Cardiac fibroblast (primary cell): ENCODE measurements around the gene RFX3.

Source experiments
- DNase-seq, 2 donors: peaks; one replicate each; pipeline versions ENCODE4 v3.0.0 to v3.0.0-alpha.2; 2010; ENCODE audit warnings: low read depth in 2 of 2
- H3K4me3 ChIP-seq, 2 donors: replicated peaks in 1 of 2; 1 replicate in 1 of 2; 2 replicates in 1 of 2; pipeline ENCODE4 v1.5.1; 2011; ENCODE audit warnings: low read depth in 2 of 2, low read length in 2 of 2, mild to moderate bottlenecking in 2 of 2, moderate library complexity in 1 of 2
- TF ChIP-seq, protein P1 (sequence below): IDR thresholded peaks from one replicate; pipeline ENCODE4 v1.5.1; 2011; ENCODE audit warnings: low read depth, mild to moderate bottlenecking, low read length, inconsistent platforms

RFX3 gene

DNA sequence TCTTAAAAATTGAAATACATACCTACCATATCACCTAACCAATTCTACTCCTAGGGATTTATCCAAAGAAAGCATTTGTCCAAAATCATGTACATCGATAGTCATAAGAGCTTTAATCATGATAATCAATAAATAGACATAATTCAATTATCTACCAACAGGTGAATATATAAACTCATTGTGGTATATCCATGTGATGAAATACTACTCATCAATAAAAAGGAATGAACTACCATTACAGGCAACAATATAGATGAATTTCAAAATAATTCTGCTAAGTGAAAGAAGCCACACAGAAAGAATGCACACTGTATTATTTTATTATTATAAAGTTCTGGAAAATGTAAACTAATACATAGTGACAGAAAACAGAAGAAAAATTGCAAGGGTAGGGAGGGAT, 81.8 kb downstream of the RFX3 start:
- DNase-seq = no peak
- TF ChIP-seq, protein P1, sequence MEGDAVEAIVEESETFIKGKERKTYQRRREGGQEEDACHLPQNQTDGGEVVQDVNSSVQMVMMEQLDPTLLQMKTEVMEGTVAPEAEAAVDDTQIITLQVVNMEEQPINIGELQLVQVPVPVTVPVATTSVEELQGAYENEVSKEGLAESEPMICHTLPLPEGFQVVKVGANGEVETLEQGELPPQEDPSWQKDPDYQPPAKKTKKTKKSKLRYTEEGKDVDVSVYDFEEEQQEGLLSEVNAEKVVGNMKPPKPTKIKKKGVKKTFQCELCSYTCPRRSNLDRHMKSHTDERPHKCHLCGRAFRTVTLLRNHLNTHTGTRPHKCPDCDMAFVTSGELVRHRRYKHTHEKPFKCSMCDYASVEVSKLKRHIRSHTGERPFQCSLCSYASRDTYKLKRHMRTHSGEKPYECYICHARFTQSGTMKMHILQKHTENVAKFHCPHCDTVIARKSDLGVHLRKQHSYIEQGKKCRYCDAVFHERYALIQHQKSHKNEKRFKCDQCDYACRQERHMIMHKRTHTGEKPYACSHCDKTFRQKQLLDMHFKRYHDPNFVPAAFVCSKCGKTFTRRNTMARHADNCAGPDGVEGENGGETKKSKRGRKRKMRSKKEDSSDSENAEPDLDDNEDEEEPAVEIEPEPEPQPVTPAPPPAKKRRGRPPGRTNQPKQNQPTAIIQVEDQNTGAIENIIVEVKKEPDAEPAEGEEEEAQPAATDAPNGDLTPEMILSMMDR = no peak
- no peak overlapping the region for H3K4me3 ChIP-seq

DNA sequence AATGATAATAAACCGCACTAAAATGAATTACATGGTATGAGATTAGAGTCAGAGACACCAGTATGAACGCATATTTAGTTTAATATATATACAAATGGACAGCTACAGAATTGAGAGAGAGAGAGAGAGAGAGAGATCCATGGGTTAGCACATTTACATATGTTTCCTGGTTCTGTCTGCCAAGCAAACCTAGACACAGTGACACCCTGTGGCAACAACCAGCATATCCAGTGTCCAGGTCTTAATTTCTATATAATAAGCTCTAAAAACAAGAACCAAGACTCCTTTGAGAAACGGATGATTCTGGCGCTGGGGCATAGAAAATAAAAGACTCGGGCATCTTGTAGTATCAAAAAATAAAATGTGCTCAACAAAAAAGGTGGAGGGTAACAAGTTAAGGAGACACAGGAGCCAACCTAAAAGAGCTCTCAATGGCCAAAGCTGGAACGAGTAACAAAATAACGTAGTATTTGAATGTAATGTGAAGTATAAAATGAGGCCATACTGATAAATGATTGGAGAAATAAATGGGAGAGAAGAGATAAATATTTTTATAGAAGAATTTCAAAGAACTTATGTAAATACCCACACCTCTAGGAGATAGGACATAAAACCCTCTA, 84.5 kb downstream of the RFX3 start:
- H3K4me3 ChIP-seq = no peak overlapping the region
- TF ChIP-seq, protein P1 = peak; percentile 70
- DNase-seq = peak; percentile 83 to 86

DNA sequence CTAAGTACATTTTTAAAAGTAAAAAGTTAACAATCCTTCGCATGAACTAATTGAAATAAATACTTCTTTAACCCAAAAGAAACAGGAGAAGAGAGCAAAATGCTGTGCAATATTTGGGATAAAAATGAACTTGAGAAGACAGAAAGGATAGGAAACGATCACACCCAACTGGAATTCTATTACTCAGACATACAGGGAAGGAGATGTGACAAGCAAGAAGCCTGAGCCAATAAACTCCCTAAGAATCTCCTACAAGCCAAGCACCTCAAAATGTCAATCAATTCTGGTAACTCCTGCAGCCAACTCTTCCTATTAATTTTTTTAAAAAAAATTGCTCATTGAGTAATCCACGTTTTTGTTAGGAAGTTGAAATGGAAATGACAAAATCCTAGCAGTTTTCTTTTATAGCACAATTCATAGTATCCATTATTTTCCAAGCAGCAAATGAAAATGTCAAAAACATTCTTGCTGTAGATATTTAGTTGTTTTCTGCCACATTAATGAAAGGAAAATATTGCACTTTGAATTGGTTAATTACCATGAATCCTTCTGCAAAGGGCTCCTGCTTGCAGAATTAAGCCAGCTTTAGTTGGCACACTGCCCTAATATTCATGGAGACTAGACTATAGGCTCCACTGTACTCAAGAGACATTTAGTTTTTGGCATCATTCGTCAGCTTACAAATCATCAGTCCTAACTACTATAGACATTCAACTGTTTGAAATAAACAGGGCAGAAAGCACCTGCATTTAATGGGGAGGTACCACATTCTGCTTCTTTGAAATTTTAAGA, 89.0 kb downstream of the RFX3 start:
- TF ChIP-seq, protein P1 = no peak
- DNase-seq = peak; percentile 39 to 42
- no peak overlapping the region for H3K4me3 ChIP-seq

DNA sequence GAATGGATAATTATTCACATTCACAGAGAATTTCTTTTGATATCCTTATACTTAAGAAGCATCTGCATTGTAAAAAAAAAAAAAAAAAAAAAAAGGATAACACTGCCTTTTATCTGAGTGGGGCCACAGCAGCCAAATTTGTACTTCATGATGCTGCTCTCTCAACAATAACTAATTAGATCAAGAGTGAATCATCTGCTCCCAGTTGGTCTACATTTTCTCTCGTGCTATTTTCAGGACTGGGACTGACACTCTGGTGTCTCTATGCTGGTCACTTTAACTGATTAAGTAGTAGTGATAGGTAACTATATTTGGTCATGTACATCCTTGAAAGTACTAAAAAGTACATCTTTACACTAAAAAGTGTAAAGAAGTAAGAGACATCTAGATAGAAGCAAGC, 90.1 kb downstream of the RFX3 start:
- TF ChIP-seq, protein P1 = no peak
- H3K4me3 ChIP-seq = no peak overlapping the region
- no peak for DNase-seq

DNA sequence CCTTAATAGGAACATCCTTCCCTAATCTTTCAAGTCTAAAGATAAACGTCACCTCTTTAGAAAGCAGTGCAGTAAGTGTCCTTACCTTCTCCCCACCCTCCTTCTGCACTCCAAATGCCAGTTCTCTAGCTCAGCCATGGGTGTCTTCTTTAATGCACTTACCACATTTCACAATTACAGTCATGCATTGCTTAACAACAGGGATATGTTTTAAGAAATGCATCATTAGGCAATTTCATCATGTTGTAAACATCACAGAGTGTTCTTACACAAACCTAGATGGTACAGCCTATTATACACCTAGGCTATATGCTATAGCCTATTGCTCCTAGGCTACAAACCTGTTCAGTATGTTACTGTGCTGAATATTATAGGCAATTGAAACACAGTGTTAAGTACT, 91.2 kb downstream of the RFX3 start:
- TF ChIP-seq, protein P1 = no peak
- DNase-seq = peak; percentile 81 to 90
- H3K4me3 ChIP-seq = no peak overlapping the region

DNA sequence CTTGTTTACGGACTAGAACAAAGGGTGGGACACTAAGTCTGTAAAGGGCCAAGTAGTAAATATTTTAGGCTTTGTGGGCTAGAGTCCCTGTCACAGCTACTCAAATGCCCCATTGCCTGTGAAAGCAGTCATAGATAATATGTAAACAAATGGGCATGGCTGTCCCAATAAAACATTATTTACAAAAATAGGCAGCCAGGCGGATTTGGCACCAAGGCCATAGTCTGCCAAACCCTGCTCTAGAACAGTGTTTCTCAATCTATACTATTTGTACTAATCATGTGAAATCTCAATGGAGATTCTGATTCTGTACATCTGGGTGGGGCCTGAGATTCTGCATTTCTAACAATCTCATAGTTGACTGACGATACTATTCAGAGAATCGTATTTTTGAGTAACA, 92.0 kb downstream of the RFX3 start:
- TF ChIP-seq, protein P1 = no peak
- H3K4me3 ChIP-seq = no peak overlapping the region
- no peak for DNase-seq
